HFFc6 (cell line): ENCODE measurements around the gene OR10H4. TPM values are rescaled to one million over a fixed set of nuclear protein-coding genes. Genes with fewer than 3 reads are reported as not detected.

Experiments used
- DNase-seq: peaks from one replicate; pipeline ENCODE4 v3.0.0-alpha.2; 2018
- H3K27ac Mint-ChIP-seq: 2 replicates; pipeline ENCODE4 v1.8.0; 2020; ENCODE audit warnings: mild to moderate bottlenecking, mixed read lengths
- H3K27me3 Mint-ChIP-seq: 2 replicates; pipeline ENCODE4 v1.8.0; 2021; ENCODE audit warnings: mild to moderate bottlenecking, moderate library complexity, mixed read lengths; ENCODE audit not compliant: insufficient read depth
- H3K36me3 Mint-ChIP-seq: 2 replicates; pipeline ENCODE4 v1.8.0; 2021; ENCODE audit warnings: low read depth, mixed read lengths
- H3K4me1 Mint-ChIP-seq: 2 replicates; pipeline ENCODE4 v1.8.0; 2020; ENCODE audit warnings: low read depth, mixed read lengths
- H3K4me3 Mint-ChIP-seq: 2 replicates; pipeline ENCODE4 v1.8.0; 2020; ENCODE audit warnings: mild to moderate bottlenecking, moderate library complexity, mixed read lengths
- H3K9me3 Mint-ChIP-seq: 2 replicates; pipeline ENCODE4 v1.8.0; 2020; ENCODE audit warnings: mild to moderate bottlenecking, mixed read lengths
- CTCF ChIP-seq: fragments of 200-600 bp; sonication (generic); IDR thresholded peaks from 2 replicates; pipeline ENCODE4 v1.5.0; 2021; ENCODE audit warnings: antibody characterized with exemption, mild to moderate bottlenecking
- total RNA-seq, 6 experiments: library from RNA; stranded (reverse); fragmentation: NEBNext Ultra II Directional; extraction: Animal tissue kit (Norgen Biotek cat#: 25700); gene quantifications; 2 replicates in 1 of 6; 3 replicates in 5 of 6; pipeline ENCODE4 v1.2.3, GENCODE V29; 2021

Gene OR10H4
- total RNA-seq, 6 experiments from 2014 or later = not detected

- TF ChIP-seq CTCF = no peak
- Mint-ChIP-seq H3K27ac (no peak overlapping the region), H3K4me3 (no peak overlapping the region), H3K36me3 (no peaks in the 10 kb centered on the region), H3K9me3 (peaks cover 19% of the 10 kb centered on the region), H3K27me3 (peaks cover 3% of the 10 kb centered on the region), H3K4me1 (no peaks in the 10 kb centered on the region)
- DNase-seq = no peak
Measured at GRCh38 chr19:15935167-15935702, 13.6 kb upstream of the OR10H4 start.

- no peak overlapping the region for H3K27ac Mint-ChIP-seq
- peaks cover 14% of the 10 kb centered on the region for H3K9me3 Mint-ChIP-seq
- H3K4me3 Mint-ChIP-seq = no peak overlapping the region
- no peaks in the 10 kb centered on the region for H3K36me3 Mint-ChIP-seq
- DNase-seq = no peak
- H3K4me1 Mint-ChIP-seq = no peaks in the 10 kb centered on the region
- H3K27me3 Mint-ChIP-seq = peaks cover 3% of the 10 kb centered on the region
- TF ChIP-seq CTCF = no peak
Measured at GRCh38 chr19:15936173-15936572, 12.6 kb upstream of the OR10H4 start.

GRCh38 chr19:15936950-15937349 is 11.9 kb upstream of the OR10H4 start:
- no peak for DNase-seq
- TF ChIP-seq CTCF = no peak
- no peaks in the 10 kb centered on the region for H3K4me1 Mint-ChIP-seq
- H3K4me3 Mint-ChIP-seq = no peak overlapping the region
- peaks cover 3% of the 10 kb centered on the region for H3K27me3 Mint-ChIP-seq
- peaks cover 10% of the 10 kb centered on the region; the same call in 1 of the 2 replicates for H3K9me3 Mint-ChIP-seq
- no peak overlapping the region for H3K27ac Mint-ChIP-seq
- no peaks in the 10 kb centered on the region for H3K36me3 Mint-ChIP-seq

- H3K4me3 Mint-ChIP-seq = no peak overlapping the region
- peaks cover 3% of the 10 kb centered on the region for H3K27me3 Mint-ChIP-seq
- H3K9me3 Mint-ChIP-seq = peaks cover 10% of the 10 kb centered on the region; the same call in 1 of the 2 replicates
- no peak overlapping the region for H3K27ac Mint-ChIP-seq
- no peak for TF ChIP-seq CTCF
- DNase-seq = no peak
- no peaks in the 10 kb centered on the region for H3K36me3 Mint-ChIP-seq
- no peaks in the 10 kb centered on the region for H3K4me1 Mint-ChIP-seq
Measured at GRCh38 chr19:15937771-15938170, 11.0 kb upstream of the OR10H4 start.

- no peak for DNase-seq
- no peak for TF ChIP-seq CTCF
- Mint-ChIP-seq H3K4me3 (no peak overlapping the region), H3K27ac (no peak overlapping the region), H3K9me3 (peaks cover 24% of the 10 kb centered on the region), H3K4me1 (no peaks in the 10 kb centered on the region), H3K36me3 (peaks cover 5% of the 10 kb centered on the region), H3K27me3 (peaks cover 4% of the 10 kb centered on the region)
Measured at GRCh38 chr19:15944401-15944800, 4.4 kb upstream of the OR10H4 start.

- Mint-ChIP-seq H3K27me3 (peaks cover 1% of the 10 kb centered on the region), H3K36me3 (peaks cover 7% of the 10 kb centered on the region), H3K9me3 (peaks cover 30% of the 10 kb centered on the region), H3K4me3 (no peak overlapping the region), H3K4me1 (no peaks in the 10 kb centered on the region), H3K27ac (no peak overlapping the region)
- no peak for TF ChIP-seq CTCF
- DNase-seq = no peak
Measured at GRCh38 chr19:15945301-15945700, 3.5 kb upstream of the OR10H4 start.
